GM18907 (cell line): ENCODE data around the gene DNAAF3.
"Not testable (repeated sequence)": the region's sequence is repeated elsewhere in the genome, so short reads cannot be mapped to it uniquely, and the experiment has no call there.

Source experiments
- ATAC-seq: cut with Tn5 transposase; IDR thresholded peaks from one replicate; pipeline ENCODE4 v1.9.1; 2021; ENCODE audit warnings: mild to moderate bottlenecking, moderate library complexity; ENCODE audit not compliant: unreplicated experiment

Gene DNAAF3

GRCh38 chr19:55155784-55156183 is 10.6 kb downstream of the DNAAF3 start:
- ATAC-seq: not testable (repeated sequence)

- ATAC-seq: no peak
Observed at GRCh38 chr19:55153652-55154264, 12.7 kb downstream of the DNAAF3 start.

GRCh38 chr19:55152017-55152416 is 14.4 kb downstream of the DNAAF3 start:
- ATAC-seq: no peak

- no peak for ATAC-seq
Observed at GRCh38 chr19:55149078-55150003, 17.1 kb downstream of the DNAAF3 start, which contains the start of gene TNNT1. TSS of gene TNNT1 (minus strand) at chr19:55149206. CDS start at chr19:55147157, 2,049 bp downstream.

GRCh38 chr19:55147545-55148251 is 18.7 kb downstream of the DNAAF3 start:
- ATAC-seq: no peak

GRCh38 chr19:55146705-55147273 is 19.6 kb downstream of the DNAAF3 start:
- no peak for ATAC-seq

- ATAC-seq: no peak
Observed at GRCh38 chr19:55146078-55146704, 20.2 kb downstream of the DNAAF3 start.

- ATAC-seq: no peak
Observed at GRCh38 chr19:55145232-55145631, 21.2 kb downstream of the DNAAF3 start.

- no peak for ATAC-seq
Observed at GRCh38 chr19:55141696-55142095, 24.7 kb downstream of the DNAAF3 start.

GRCh38 chr19:55137915-55138314 is 28.5 kb downstream of the DNAAF3 start:
- no peak for ATAC-seq

- no peak for ATAC-seq
Observed at GRCh38 chr19:55136399-55137102, 29.9 kb downstream of the DNAAF3 start.

GRCh38 chr19:55134736-55135135 is 31.7 kb downstream of the DNAAF3 start:
- no peak for ATAC-seq

- ATAC-seq: no peak
Observed at GRCh38 chr19:55133639-55134444, 32.6 kb downstream of the DNAAF3 start.

GRCh38 chr19:55132453-55133129 is 33.8 kb downstream of the DNAAF3 start:
- no peak for ATAC-seq

GRCh38 chr19:55131421-55131820 is 35.0 kb downstream of the DNAAF3 start:
- no peak for ATAC-seq

- ATAC-seq: no peak
Observed at GRCh38 chr19:55119053-55119452, 47.4 kb downstream of the DNAAF3 start.

- ATAC-seq: no peak
Observed at GRCh38 chr19:55118401-55118991, 47.9 kb downstream of the DNAAF3 start.

GRCh38 chr19:55117663-55118391 is 48.6 kb downstream of the DNAAF3 start:
- ATAC-seq: peak; percentile 83
